Esophagus muscularis mucosa (tissue), 4 donors: ENCODE data around the gene ADORA1. TPM values are rescaled to one million over a fixed set of nuclear protein-coding genes. Genes with fewer than 3 reads are reported as not detected.

ENCODE experiments used
- DNase-seq: peaks from one replicate; pipeline ENCODE4 v3.0.0-alpha.2; 2017; ENCODE audit errors: extremely low spot score
- H3K27ac ChIP-seq, 4 donors: fragments of 200-600 bp; sonication (generic); replicated peaks in 1 of 4; 1 replicate in 3 of 4; 2 replicates in 1 of 4; pipeline ENCODE4 v1.5.1; 2016 to 2019; ENCODE audit warnings: mild to moderate bottlenecking in 1 of 4
- H3K27me3 ChIP-seq, 4 donors: fragments of 200-600 bp; sonication (generic); one replicate each; pipeline versions ENCODE4 v1.5.1 to v1.6.0; 2016 to 2019
- H3K36me3 ChIP-seq, 4 donors: fragments of 200-600 bp; sonication (generic); one replicate each; pipeline ENCODE4 v1.5.1; 2016 to 2019
- H3K4me1 ChIP-seq, 4 donors: fragments of 200-600 bp; sonication (generic); one replicate each; pipeline ENCODE4 v1.5.1; 2016 to 2019
- H3K4me3 ChIP-seq, 4 donors: fragments of 200-600 bp; sonication (generic); 1 replicate in 2 of 4; 2 replicates in 2 of 4; pipeline ENCODE4 v1.5.1; 2016 to 2019; ENCODE audit warnings: mild to moderate bottlenecking in 4 of 4, moderate library complexity in 1 of 4
- H3K9me3 ChIP-seq, 4 donors: fragments of 200-600 bp; sonication (generic); 1 replicate in 3 of 4; 2 replicates in 1 of 4; pipeline ENCODE4 v1.5.1; 2016 to 2019
- CTCF ChIP-seq, 3 experiments: fragments of 200-600 bp in 2 of 3; fragments of 450-650 bp in 1 of 3; sonication (generic) in 2 of 3; IDR thresholded peaks; one replicate each; pipeline ENCODE4 v1.5.1; 2017 to 2019; ENCODE audit warnings: antibody characterized with exemption in 3 of 3, mild to moderate bottlenecking in 2 of 3, moderate library complexity in 1 of 3
- EP300 ChIP-seq: sonication (generic); formaldehyde crosslinking; IDR thresholded peaks from one replicate; pipeline ENCODE4 v1.6.1; 2017; ENCODE audit warnings: antibody characterized with exemption
- POLR2A ChIP-seq: fragments of 450-650 bp; IDR thresholded peaks from one replicate; pipeline ENCODE4 v1.6.1; 2017; ENCODE audit warnings: antibody characterized with exemption, moderate library complexity, mild to moderate bottlenecking, low read depth
- POLR2AphosphoS5 ChIP-seq, 2 donors: sonication (generic); formaldehyde crosslinking; IDR thresholded peaks; one replicate each; pipeline ENCODE4 v1.6.1; 2017; ENCODE audit warnings: antibody characterized with exemption in 2 of 2
- WGBS: methylation state at CpG from one replicate; pipeline ENCODE4 v1.1.5; 2018; 5-methylcytosine and 5-hydroxymethylcytosine counted together
- intact Hi-C: fragments of 100-400 bp; cut with DNase I; formaldehyde crosslinking; loops from one replicate; pipeline ENCODE4 v1.15.1; 2023
- total RNA-seq, 4 donors: library from RNA; depleted of rRNA; stranded (reverse); fragments of >200 nt; gene quantifications; one replicate each; pipeline versions ENCODE4 v1.1.0 to v1.2.1, GENCODE V29; 2016

ADORA1 gene
- total RNA-seq, 4 donors from 2014 or later, result 0.34 to 1.7 (median 0.80) TPM

DNA sequence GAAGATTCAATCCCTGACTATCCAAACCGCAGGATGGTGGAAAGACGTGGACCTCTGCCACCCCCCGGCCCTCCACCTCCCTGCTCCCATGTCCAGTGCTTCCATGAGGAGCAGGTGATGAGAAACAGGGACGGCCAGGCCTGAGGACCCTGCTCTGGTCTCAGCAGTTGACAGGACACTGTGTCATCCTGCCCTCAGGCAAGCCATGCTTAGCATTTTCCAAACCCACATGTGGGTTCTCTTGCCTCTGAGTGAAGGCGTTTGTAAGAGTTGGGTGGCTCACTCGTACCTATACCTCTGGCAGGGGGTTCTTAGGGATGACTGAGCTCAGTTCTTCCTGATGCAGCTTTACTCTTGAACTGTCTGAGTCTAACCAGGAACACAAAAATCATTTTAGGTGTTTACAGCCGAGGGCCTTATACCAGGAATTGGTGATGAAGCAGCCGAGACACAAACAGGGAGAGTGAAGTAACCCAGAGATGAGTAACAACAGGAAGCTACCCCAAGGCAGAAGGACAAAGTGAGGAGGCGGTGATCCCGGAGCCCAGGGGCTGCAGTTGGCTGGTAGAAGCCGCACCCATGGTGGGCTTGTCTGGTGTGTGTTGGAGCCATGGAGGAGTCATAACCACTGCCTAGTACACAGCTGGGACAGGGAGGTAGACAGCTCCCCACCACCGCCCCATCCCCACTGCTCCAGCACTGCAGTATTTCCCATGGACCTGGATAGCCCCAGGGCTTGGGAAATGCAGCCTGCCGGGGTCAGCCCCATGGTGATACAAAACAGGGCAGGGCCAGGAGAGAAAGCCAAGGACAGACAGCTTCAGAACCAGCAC lies 26.7 kb downstream of the ADORA1 start:
- Histone ChIP-seq H3K27ac (no peak overlapping the region), H3K36me3 (no peaks in the 10 kb centered on the region), H3K4me1 (peaks cover 0 to 4% (median 2%) of the 10 kb centered on the region in 4 donors), H3K27me3 (peaks cover 0 to 15% (median 0%) of the 10 kb centered on the region in 4 donors), H3K4me3 (no peak overlapping the region), H3K9me3 (peaks cover 0 to 8% (median 0%) of the 10 kb centered on the region in 4 donors)
- TF ChIP-seq POLR2A (no peak), CTCF (IDR thresholded peaks at IDR 0.05) (no peak), POLR2AphosphoS5 (IDR thresholded peaks at IDR 0.05) (no peak), EP300 (no peak)
- intact Hi-C loops, result no loop called here
- 88% methylated on average over 12 of the region's 13 CpGs for WGBS
- DNase-seq, result no peak

DNA sequence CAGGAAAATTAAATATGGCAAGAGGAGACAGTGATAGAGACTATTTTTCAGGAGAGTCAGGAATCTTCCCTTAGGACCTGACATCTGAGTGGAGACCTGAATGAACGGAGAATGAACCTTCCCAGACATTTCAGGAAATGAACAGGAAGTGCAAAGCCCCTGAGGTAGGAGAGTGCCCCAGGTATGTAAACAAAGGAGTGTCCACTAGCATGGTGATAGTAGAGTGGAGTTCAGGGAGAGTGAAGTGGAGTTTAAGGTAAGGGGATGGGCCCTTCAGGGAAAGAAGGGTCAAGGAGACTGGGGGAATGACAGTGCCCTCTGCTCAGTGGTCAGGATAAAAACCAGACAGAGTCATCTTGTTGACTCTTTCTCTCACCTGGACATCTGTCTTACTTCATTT lies 28.8 kb downstream of the ADORA1 start:
- intact Hi-C loops, result no loop called here
- no peak overlapping the region for H3K27ac ChIP-seq
- H3K4me3 ChIP-seq, result no peak overlapping the region
- DNase-seq, result no peak
- peaks cover 0 to 8% (median 0%) of the 10 kb centered on the region in 4 donors for H3K27me3 ChIP-seq
- H3K9me3 ChIP-seq, result peaks cover 0 to 8% (median 0%) of the 10 kb centered on the region in 4 donors
- peaks cover 0 to 4% (median 2%) of the 10 kb centered on the region in 4 donors for H3K4me1 ChIP-seq
- WGBS, result 84% methylated on average over 1 of the region's 1 CpG
- no peaks in the 10 kb centered on the region for H3K36me3 ChIP-seq
- TF ChIP-seq POLR2A, result no peak
- TF ChIP-seq EP300, result no peak
- no peak for TF ChIP-seq POLR2AphosphoS5 (IDR thresholded peaks at IDR 0.05)

GRCh38 chr1:203158423-203158822 lies 30.9 kb downstream of the ADORA1 start:
- H3K9me3 ChIP-seq, result peaks cover 0 to 8% (median 0%) of the 10 kb centered on the region in 4 donors
- TF ChIP-seq CTCF (IDR thresholded peaks at IDR 0.05) (no peak), EP300 (no peak), POLR2AphosphoS5 (IDR thresholded peaks at IDR 0.05) (no peak), POLR2A (no peak)
- WGBS, result 90% methylated on average over 1 of the region's 1 CpG

GRCh38 chr1:203158960-203159665 lies 31.6 kb downstream of the ADORA1 start:
- peaks cover 0 to 8% (median 0%) of the 10 kb centered on the region in 4 donors for H3K9me3 ChIP-seq
- H3K4me1 ChIP-seq, result no peaks in the 10 kb centered on the region
- no peaks in the 10 kb centered on the region for H3K36me3 ChIP-seq
- intact Hi-C loops, result no loop called here
- no peak overlapping the region for H3K4me3 ChIP-seq
- peaks cover 0 to 18% (median 0%) of the 10 kb centered on the region in 4 donors for H3K27me3 ChIP-seq
- TF ChIP-seq POLR2A (no peak), EP300 (no peak), CTCF (IDR thresholded peaks at IDR 0.05) (no peak)
- 77% methylated on average over 9 of the region's 9 CpGs for WGBS
- DNase-seq, result no peak
- no peak overlapping the region for H3K27ac ChIP-seq

More at GRCh38 chr1:203158423-203158822, 30.9 kb downstream of the ADORA1 start:
- DNase-seq, result no peak
- intact Hi-C loops, result no loop called here
- H3K36me3 ChIP-seq, result no peaks in the 10 kb centered on the region
- H3K27me3 ChIP-seq, result peaks cover 0 to 20% (median 0%) of the 10 kb centered on the region in 4 donors
- no peak overlapping the region for H3K27ac ChIP-seq
- H3K4me1 ChIP-seq, result peaks cover 0 to 4% (median 2%) of the 10 kb centered on the region in 4 donors
- H3K4me3 ChIP-seq, result no peak overlapping the region

- Histone ChIP-seq H3K36me3 (no peaks in the 10 kb centered on the region), H3K4me3 (no peak overlapping the region), H3K27me3 (peaks cover 0 to 13% (median 0%) of the 10 kb centered on the region in 4 donors), H3K4me1 (no peaks in the 10 kb centered on the region), H3K9me3 (peaks cover 0 to 8% (median 0%) of the 10 kb centered on the region in 4 donors), H3K27ac (no peak overlapping the region)
- intact Hi-C loops, result no loop called here
- no peak for TF ChIP-seq POLR2AphosphoS5 (IDR thresholded peaks at IDR 0.05)
- 82% methylated on average over 1 of the region's 1 CpG for WGBS
- DNase-seq, result no peak
Observed at GRCh38 chr1:203159844-203160243, 32.3 kb downstream of the ADORA1 start.
